ENCODE data around the gene PRDM1. TPM values are rescaled to one million over a fixed set of nuclear protein-coding genes. Genes with fewer than 3 reads are reported as not detected.
"Not testable (repeated sequence)": the region's sequence is repeated elsewhere in the genome, so short reads cannot be mapped to it uniquely, and the experiment has no call there.

Gene PRDM1
- total RNA-seq, 2 donors from 2014 or later, result 25.2 to 107 TPM

- Mint-ChIP-seq H3K9me3 (peaks cover 3 to 4% of the 10 kb centered on the region in 2 donors), H3K4me3 (no peak overlapping the region), H3K27ac (no peak overlapping the region), H3K27me3 (ENCODE audit: low read depth) (no peaks in the 10 kb centered on the region), H3K36me3 (ENCODE audit: insufficient read depth in 2 of 2) (no peaks in the 10 kb centered on the region), H3K4me1 (ENCODE audit: low read depth) (peaks cover 83% of the 10 kb centered on the region)
- ATAC-seq (replicated peaks in 1 of 2) (no peak), DNase-seq (no peak)
Measured at GRCh38 chr6:106146852-106147351, 60.8 kb downstream of the PRDM1 start.

GRCh38 chr6:106147476-106147875, 61.3 kb downstream of the PRDM1 start:
- Mint-ChIP-seq H3K4me1 (ENCODE audit: low read depth) (peaks cover 83% of the 10 kb centered on the region), H3K36me3 (ENCODE audit: insufficient read depth in 2 of 2) (no peaks in the 10 kb centered on the region), H3K9me3 (peaks cover 7% of the 10 kb centered on the region in 2 donors), H3K27me3 (ENCODE audit: low read depth) (no peaks in the 10 kb centered on the region), H3K27ac (no peak overlapping the region), H3K4me3 (no peak overlapping the region)
- ATAC-seq (replicated peaks in 1 of 2) (no peak), DNase-seq (no peak)

- Mint-ChIP-seq H3K4me1 (ENCODE audit: low read depth) (peaks cover 72% of the 10 kb centered on the region), H3K36me3 (ENCODE audit: insufficient read depth in 2 of 2) (peaks cover 0 to 5% of the 10 kb centered on the region in 2 donors)
- DNase-seq, result peak; percentile 40 to 44
Measured at GRCh38 chr6:106149472-106150069, 63.4 kb downstream of the PRDM1 start.

GRCh38 chr6:106152476-106152875, 66.3 kb downstream of the PRDM1 start:
- not testable (repeated sequence) for H3K27me3 Mint-ChIP-seq (ENCODE audit: low read depth); DNase-seq; H3K4me3 Mint-ChIP-seq; H3K36me3 Mint-ChIP-seq (ENCODE audit: insufficient read depth in 2 of 2)
- peak; percentile 21 to 41 for ATAC-seq (replicated peaks in 1 of 2)
- peaks cover 43% of the 10 kb centered on the region for H3K4me1 Mint-ChIP-seq (ENCODE audit: low read depth)
- H3K9me3 Mint-ChIP-seq, result peaks cover 10% of the 10 kb centered on the region in 2 donors
- peak overlapping the region; percentile 0 for H3K27ac Mint-ChIP-seq

More at GRCh38 chr6:106149472-106150069, 63.4 kb downstream of the PRDM1 start:
- peaks cover 10% of the 10 kb centered on the region in 2 donors for H3K9me3 Mint-ChIP-seq
- H3K27ac Mint-ChIP-seq, result no peak overlapping the region
- peak overlapping the region in 1 of 2 donors; percentile 1 for H3K4me3 Mint-ChIP-seq
- ATAC-seq (replicated peaks in 1 of 2), result peak; percentile 59 to 70
- no peaks in the 10 kb centered on the region for H3K27me3 Mint-ChIP-seq (ENCODE audit: low read depth)

GRCh38 chr6:106152952-106153351, 66.8 kb downstream of the PRDM1 start:
- DNase-seq, result no peak
- no peak for ATAC-seq (replicated peaks in 1 of 2)
- Mint-ChIP-seq H3K4me3 (no peak overlapping the region), H3K36me3 (ENCODE audit: insufficient read depth in 2 of 2) (peaks cover 0 to 5% of the 10 kb centered on the region in 2 donors), H3K27me3 (ENCODE audit: low read depth) (peaks cover 6% of the 10 kb centered on the region), H3K27ac (no peak overlapping the region), H3K4me1 (ENCODE audit: low read depth) (peaks cover 43% of the 10 kb centered on the region), H3K9me3 (peaks cover 10% of the 10 kb centered on the region in 2 donors)

GRCh38 chr6:106154326-106154725, 68.2 kb downstream of the PRDM1 start:
- Mint-ChIP-seq H3K27ac (no peak overlapping the region), H3K4me1 (ENCODE audit: low read depth) (peaks cover 31% of the 10 kb centered on the region), H3K9me3 (peaks cover 10% of the 10 kb centered on the region in 2 donors), H3K36me3 (ENCODE audit: insufficient read depth in 2 of 2) (peaks cover 0 to 5% of the 10 kb centered on the region in 2 donors), H3K4me3 (no peak overlapping the region), H3K27me3 (ENCODE audit: low read depth) (peaks cover 12% of the 10 kb centered on the region)
- ATAC-seq (replicated peaks in 1 of 2) (no peak), DNase-seq (no peak)

- peaks cover 19% of the 10 kb centered on the region for H3K27me3 Mint-ChIP-seq (ENCODE audit: low read depth)
- ATAC-seq (replicated peaks in 1 of 2) (no peak), DNase-seq (no peak)
- peaks cover 30% of the 10 kb centered on the region for H3K4me1 Mint-ChIP-seq (ENCODE audit: low read depth)
- no peak overlapping the region for H3K4me3 Mint-ChIP-seq
- H3K36me3 Mint-ChIP-seq (ENCODE audit: insufficient read depth in 2 of 2), result peaks cover 0 to 5% of the 10 kb centered on the region in 2 donors
- peaks cover 10% of the 10 kb centered on the region in 2 donors for H3K9me3 Mint-ChIP-seq
- no peak overlapping the region for H3K27ac Mint-ChIP-seq
Measured at GRCh38 chr6:106155219-106155830, 69.2 kb downstream of the PRDM1 start.

GRCh38 chr6:106156413-106156812, 70.3 kb downstream of the PRDM1 start:
- Mint-ChIP-seq H3K4me3 (no peak overlapping the region), H3K27ac (no peak overlapping the region), H3K4me1 (ENCODE audit: low read depth) (peaks cover 28% of the 10 kb centered on the region), H3K36me3 (ENCODE audit: insufficient read depth in 2 of 2) (peaks cover 0 to 5% of the 10 kb centered on the region in 2 donors), H3K27me3 (ENCODE audit: low read depth) (peaks cover 19% of the 10 kb centered on the region), H3K9me3 (peaks cover 8 to 9% of the 10 kb centered on the region in 2 donors)
- DNase-seq (no peak), ATAC-seq (replicated peaks in 1 of 2) (no peak)

- Mint-ChIP-seq H3K27ac (no peak overlapping the region), H3K36me3 (ENCODE audit: insufficient read depth in 2 of 2) (peaks cover 0 to 5% of the 10 kb centered on the region in 2 donors), H3K4me3 (no peak overlapping the region), H3K4me1 (ENCODE audit: low read depth) (peaks cover 24% of the 10 kb centered on the region), H3K9me3 (peaks cover 6 to 7% of the 10 kb centered on the region in 2 donors), H3K27me3 (ENCODE audit: low read depth) (peaks cover 19% of the 10 kb centered on the region)
- ATAC-seq (replicated peaks in 1 of 2) (no peak), DNase-seq (no peak)
Measured at GRCh38 chr6:106156863-106157262, 70.7 kb downstream of the PRDM1 start.

GRCh38 chr6:106158816-106159215, 72.7 kb downstream of the PRDM1 start:
- Mint-ChIP-seq H3K9me3 (no peaks in the 10 kb centered on the region), H3K27me3 (ENCODE audit: low read depth) (peaks cover 19% of the 10 kb centered on the region), H3K4me3 (no peak overlapping the region)

More at GRCh38 chr6:106158816-106159215, 72.7 kb downstream of the PRDM1 start:
- no peak overlapping the region for H3K27ac Mint-ChIP-seq
- peaks cover 23% of the 10 kb centered on the region for H3K4me1 Mint-ChIP-seq (ENCODE audit: low read depth)
- ATAC-seq (replicated peaks in 1 of 2) (no peak), DNase-seq (no peak)
- peaks cover 0 to 2% of the 10 kb centered on the region in 2 donors for H3K36me3 Mint-ChIP-seq (ENCODE audit: insufficient read depth in 2 of 2)

Other genes with a start within 250 kb of the PRDM1 start
- gene ATG5, start 239.4 kb downstream of the PRDM1 start, total RNA-seq, result 10 to 100 TPM; 32.1 to 38.4 TPM

Measured in activated T-cell treated with anti-CD3 and anti-CD28 coated beads, Interleukin-2, amount 50 U/mL, for 72 hours (primary cell).